ENCODE measurements around the gene GALNT17. TPM values are rescaled to one million over a fixed set of nuclear protein-coding genes. Genes with fewer than 3 reads are reported as not detected.
"Not testable (repeated sequence)": the region's sequence is repeated elsewhere in the genome, so short reads cannot be mapped to it uniquely, and the experiment has no call there.

GALNT17 gene
- total RNA-seq, 2 donors from 2014 or later, result 0.82 to 4.0 TPM

GRCh38 chr7:71627651-71628050, 495.7 kb downstream of the GALNT17 start:
- Histone ChIP-seq H3K4me3 (no peak overlapping the region), H3K27ac (no peak overlapping the region), H3K4me1 (no peaks in the 10 kb centered on the region), H3K9me3 (no peaks in the 10 kb centered on the region), H3K27me3 (no peaks in the 10 kb centered on the region), H3K36me3 (no peaks in the 10 kb centered on the region)
- DNase-seq (ENCODE audit: low spot score), result no peak
- TF ChIP-seq CTCF (IDR thresholded peaks at IDR 0.05), result no peak

- no peaks in the 10 kb centered on the region for H3K36me3 ChIP-seq
- no peak for TF ChIP-seq CTCF (IDR thresholded peaks at IDR 0.05)
- H3K4me3 ChIP-seq, result no peak overlapping the region
- no peak overlapping the region for H3K27ac ChIP-seq
- H3K9me3 ChIP-seq, result no peaks in the 10 kb centered on the region
- DNase-seq (ENCODE audit: low spot score), result no peak
- H3K4me1 ChIP-seq, result no peaks in the 10 kb centered on the region
- no peaks in the 10 kb centered on the region for H3K27me3 ChIP-seq
Observed at GRCh38 chr7:71630516-71630915, 498.6 kb downstream of the GALNT17 start.

GRCh38 chr7:71633551-71634008, 501.6 kb downstream of the GALNT17 start:
- Histone ChIP-seq H3K27me3 (no peaks in the 10 kb centered on the region), H3K36me3 (no peaks in the 10 kb centered on the region), H3K4me1 (no peaks in the 10 kb centered on the region), H3K27ac (no peak overlapping the region), H3K9me3 (no peaks in the 10 kb centered on the region), H3K4me3 (no peak overlapping the region)
- TF ChIP-seq CTCF (IDR thresholded peaks at IDR 0.05), result no peak
- DNase-seq (ENCODE audit: low spot score), result no peak

GRCh38 chr7:71635849-71636248, 503.9 kb downstream of the GALNT17 start:
- not testable (repeated sequence) for H3K4me1 ChIP-seq; H3K27me3 ChIP-seq; H3K27ac ChIP-seq; H3K4me3 ChIP-seq; H3K9me3 ChIP-seq; DNase-seq (ENCODE audit: low spot score); H3K36me3 ChIP-seq

- no peak overlapping the region for H3K27ac ChIP-seq
- no peak for DNase-seq (ENCODE audit: low spot score)
- no peaks in the 10 kb centered on the region for H3K4me1 ChIP-seq
- no peaks in the 10 kb centered on the region for H3K9me3 ChIP-seq
- no peaks in the 10 kb centered on the region for H3K36me3 ChIP-seq
- no peak for TF ChIP-seq CTCF (IDR thresholded peaks at IDR 0.05)
- H3K4me3 ChIP-seq, result no peak overlapping the region
- H3K27me3 ChIP-seq, result no peaks in the 10 kb centered on the region
Observed at GRCh38 chr7:71636329-71636728, 504.4 kb downstream of the GALNT17 start.

- no peaks in the 10 kb centered on the region for H3K27me3 ChIP-seq
- H3K4me1 ChIP-seq, result no peaks in the 10 kb centered on the region
- no peaks in the 10 kb centered on the region for H3K9me3 ChIP-seq
- DNase-seq (ENCODE audit: low spot score), result no peak
- no peaks in the 10 kb centered on the region for H3K36me3 ChIP-seq
- no peak overlapping the region for H3K4me3 ChIP-seq
- H3K27ac ChIP-seq, result no peak overlapping the region
- TF ChIP-seq CTCF (IDR thresholded peaks at IDR 0.05), result no peak
Observed at GRCh38 chr7:71637578-71637977, 505.6 kb downstream of the GALNT17 start.
